Kidney (tissue), 14 donors: ENCODE results near the gene ZNF624. TPM values are rescaled to one million over a fixed set of nuclear protein-coding genes. Genes with fewer than 3 reads are reported as not detected.
A peak's percentile ranks its signal among the peaks of the same experiment; 100 is the strongest.

ENCODE experiments used
- DNase-seq, 5 donors: peaks; one replicate each; pipeline ENCODE4 v3.0.0-alpha.2; 2013 to 2020
- FAIRE-seq: peaks from 2 replicates; lab custom pipeline; 2012; peaks lifted over from hg19 to GRCh38; lab: Jason Lieb, UNC
- H3K27ac ChIP-seq, 2 donors: one replicate each; pipeline ENCODE4 v1.7.0; 2013; ENCODE audit warnings: low read depth in 2 of 2, low read length in 2 of 2, inconsistent platforms in 1 of 2
- H3K27me3 ChIP-seq: one replicate; pipeline ENCODE4 v1.7.1; 2013; ENCODE audit warnings: low read length, inconsistent platforms; ENCODE audit not compliant: control insufficient read depth, insufficient read depth
- H3K36me3 ChIP-seq, 3 donors: one replicate each; pipeline versions ENCODE4 v1.7.0 to v1.7.1; 2013; ENCODE audit warnings: low read length in 3 of 3, control low read depth in 1 of 3, inconsistent platforms in 1 of 3; ENCODE audit not compliant: insufficient read depth in 3 of 3, control insufficient read depth in 2 of 3
- H3K4me1 ChIP-seq, 3 donors: one replicate each; pipeline versions ENCODE4 v1.7.0 to v1.7.1; 2013; ENCODE audit warnings: low read length in 3 of 3, inconsistent platforms in 1 of 3, low read depth in 1 of 3; ENCODE audit not compliant: control insufficient read depth in 2 of 3, insufficient read depth in 2 of 3
- H3K4me3 ChIP-seq, 3 donors: one replicate each; pipeline versions ENCODE4 v1.7.0 to v1.8.1; 2013; ENCODE audit warnings: low read length in 3 of 3, control low read depth in 1 of 3, inconsistent platforms in 1 of 3
- H3K9ac ChIP-seq, 3 donors: one replicate each; pipeline versions ENCODE4 v1.7.0 to v1.7.1; 2013; ENCODE audit warnings: low read length in 3 of 3, control low read depth in 1 of 3, inconsistent platforms in 1 of 3
- H3K9me3 ChIP-seq, 3 donors: one replicate each; pipeline versions ENCODE4 v1.7.0 to v1.7.1; 2013; ENCODE audit warnings: low read length in 3 of 3, control low read depth in 1 of 3, inconsistent platforms in 1 of 3; ENCODE audit not compliant: control insufficient read depth in 2 of 3, insufficient read depth in 1 of 3
- CTCF ChIP-seq: IDR thresholded peaks from 3 replicates; pipeline ENCODE4 v1.5.1; 2012; ENCODE audit warnings: mild to moderate bottlenecking, moderate library complexity, borderline replicate concordance; ENCODE audit not compliant: insufficient read depth; ENCODE audit errors: extremely low read depth
- intact Hi-C: fragments of 100-400 bp; cut with DNase I; formaldehyde crosslinking; loops from one replicate; pipeline ENCODE4 v1.11.1; 2022
- polyA plus RNA-seq: library from polyadenylated mRNA; stranded (reverse); fragments of 350-450 nt; fragmentation: Illumina TruSeq; extraction: RNeasy Lipid Tissue Mini Kit (QIAGEN cat#74804); gene quantifications from one replicate; pipeline ENCODE4 v1.2.3, GENCODE V29; 2014; ENCODE audit warnings: low read depth, low replicate concordance; ENCODE audit not compliant: insufficient read depth
- total RNA-seq: library from RNA; stranded (reverse); fragmentation: NEBNext Ultra II Directional; extraction: Animal tissue kit (Norgen Biotek cat#: 25700); gene quantifications from one replicate; pipeline ENCODE4 v1.2.1, GENCODE V29; 2021
- donor health status: control.
- donor health status: control.
- donor health status: control.
- donor health status: control.
- donor health status: control.
- donor health status: DM: yes; HTN: yes; CAD: no.
- donor health status: Normal renal cell carcinoma (clear cell type).

The ZNF624 gene
- total and polyA plus RNA-seq, 2 donors from 2014 or later: 0.90 to 7.8 TPM

- intact Hi-C loops: no loop called here
- Histone ChIP-seq H3K36me3 (no peaks in the 10 kb centered on the region), H3K4me1 (peaks cover 0 to 4% (median 0%) of the 10 kb centered on the region in 3 donors), H3K27me3 (no peaks in the 10 kb centered on the region), H3K9me3 (no peaks in the 10 kb centered on the region), H3K4me3 (peak overlapping the region; percentile 72 to 80 (median 74)), H3K9ac (peak overlapping the region; percentile 32 to 77 (median 54)), H3K27ac (peak overlapping the region; percentile 22 to 23)
- FAIRE-seq: no peak
- DNase-seq: peak; percentile 93 to 97 (median 95)
- peak; percentile 91 for TF ChIP-seq CTCF
These were observed 69.2 kb downstream of the ZNF624 start for GRCh38 chr17:16584273-16584995.

- Histone ChIP-seq H3K4me1 (peaks cover 0 to 4% (median 0%) of the 10 kb centered on the region in 3 donors), H3K27ac (no peak overlapping the region), H3K4me3 (peak overlapping the region in 1 of 3 donors; percentile 74), H3K9me3 (no peaks in the 10 kb centered on the region), H3K36me3 (no peaks in the 10 kb centered on the region), H3K9ac (no peak overlapping the region), H3K27me3 (no peaks in the 10 kb centered on the region)
- intact Hi-C loops: no loop called here
- no peak for TF ChIP-seq CTCF
- FAIRE-seq (no peak), DNase-seq (no peak)
These were observed 69.9 kb downstream of the ZNF624 start for GRCh38 chr17:16583781-16584180.

GRCh38 chr17:16573466-16573865 is 80.2 kb downstream of the ZNF624 start:
- intact Hi-C loops: no loop called here
- no peak for FAIRE-seq
- TF ChIP-seq CTCF: no peak

More at GRCh38 chr17:16573466-16573865, 80.2 kb downstream of the ZNF624 start:
- Histone ChIP-seq H3K4me3 (no peak overlapping the region), H3K27ac (no peak overlapping the region), H3K27me3 (no peaks in the 10 kb centered on the region), H3K4me1 (peaks cover 0 to 2% (median 0%) of the 10 kb centered on the region in 3 donors), H3K9me3 (no peaks in the 10 kb centered on the region), H3K36me3 (no peaks in the 10 kb centered on the region), H3K9ac (no peak overlapping the region)
- DNase-seq: no peak

Other genes starting within 250 kb of the ZNF624 start
- 18.2 TPM for gene TRPV2, start 238.3 kb downstream of the ZNF624 start, total RNA-seq
- gene TRPV2, start 238.3 kb downstream of the ZNF624 start, polyA plus RNA-seq: 8.6 TPM
- gene LRRC75A, start 161.7 kb downstream of the ZNF624 start, total RNA-seq: 2.5 TPM
- 2.6 TPM for gene LRRC75A, start 161.7 kb downstream of the ZNF624 start, polyA plus RNA-seq
- 8.7 TPM for gene ZNF287, start 84.6 kb downstream of the ZNF624 start, total RNA-seq
- gene ZNF287, start 84.6 kb downstream of the ZNF624 start, polyA plus RNA-seq: 9.2 TPM
- 7.6 TPM for gene CCDC144A, start 36.4 kb upstream of the ZNF624 start, total RNA-seq
- gene CCDC144A, start 36.4 kb upstream of the ZNF624 start, polyA plus RNA-seq: 0.52 TPM